IMR-90 (cell line): ENCODE results near the gene PMEPA1. TPM values are rescaled to one million over a fixed set of nuclear protein-coding genes. Genes with fewer than 3 reads are reported as not detected.

Source experiments
- ATAC-seq: fragments of 200-7000 bp; cut with Tn5 transposase; 2 replicates; pipeline ENCODE4 v1.9.1; 2020; ENCODE audit warnings: low read depth, mild to moderate bottlenecking, moderate library complexity
- BruUV-seq: library from RNA; stranded (reverse); fragments of 400-500 nt; replicated peaks from 2 replicates; lab custom pipeline; 2021; lab: Mats Ljungman, UMichigan
- CTCF ChIA-PET: fragments of 300-600 bp; formaldehyde crosslinking; extraction: SDS; loops from one replicate; lab custom pipeline; 2021; ENCODE audit warnings: antibody characterized with exemption; lab: Yijun Ruan, JAX
- POLR2A ChIA-PET: fragments of 300-600 bp; sonication (Branson Sonifier 250); formaldehyde crosslinking; loops from one replicate; lab custom pipeline; 2022; ENCODE audit warnings: antibody characterized with exemption; ENCODE audit not compliant: unreplicated experiment; lab: Charles Lee
- DNase-seq: peaks from one replicate; pipeline ENCODE4 v3.0.0; 2013
- H2AFZ ChIP-seq: replicated peaks from 2 replicates; pipeline ENCODE3; 2013; ENCODE audit warnings: low read length, mild to moderate bottlenecking; ENCODE audit not compliant: poor library complexity
- H2AK5ac ChIP-seq: 2 replicates; pipeline ENCODE4 v1.6.1; 2013; ENCODE audit warnings: low read depth, low read length, inconsistent platforms
- H2AK9ac ChIP-seq: replicated peaks from 2 replicates; pipeline ENCODE3; 2013; ENCODE audit warnings: mild to moderate bottlenecking, low read depth, low read length, moderate library complexity; ENCODE audit not compliant: poor library complexity
- H2BK120ac ChIP-seq: 2 replicates; pipeline ENCODE4 v1.6.1; 2013; ENCODE audit warnings: low read depth, low read length, inconsistent platforms
- H2BK15ac ChIP-seq: 3 replicates; pipeline ENCODE4 v1.6.1; 2013; ENCODE audit warnings: low read depth, low read length, inconsistent platforms
- H2BK20ac ChIP-seq: 2 replicates; pipeline ENCODE4 v1.6.1; 2013; ENCODE audit warnings: low read depth, mild to moderate bottlenecking, inconsistent platforms, low read length, moderate library complexity
- H2BK5ac ChIP-seq: 2 replicates; pipeline ENCODE4 v1.6.1; 2013; ENCODE audit warnings: mild to moderate bottlenecking, low read depth, low read length, inconsistent platforms; ENCODE audit not compliant: poor library complexity, severe bottlenecking
- H3K14ac ChIP-seq: replicated peaks from 2 replicates; pipeline ENCODE4 v1.6.1; 2013; ENCODE audit warnings: low read depth, low read length, inconsistent platforms
- H3K18ac ChIP-seq: 2 replicates; pipeline ENCODE4 v1.6.1; 2013; ENCODE audit warnings: low read depth, low read length, control low read depth
- H3K23ac ChIP-seq: 2 replicates; pipeline ENCODE4 v1.6.1; 2013; ENCODE audit warnings: low read depth, low read length, inconsistent platforms
- H3K27ac ChIP-seq: 2 replicates; pipeline ENCODE4 v1.5.1; 2013; ENCODE audit warnings: mild to moderate bottlenecking, control low read depth, low read length; ENCODE audit not compliant: insufficient read depth
- H3K27me3 ChIP-seq: 2 replicates; pipeline ENCODE4 v1.6.1; 2013; ENCODE audit warnings: low read length; ENCODE audit not compliant: control insufficient read depth, insufficient read depth
- H3K36me3 ChIP-seq: 2 replicates; pipeline ENCODE4 v1.6.1; 2013; ENCODE audit warnings: low read length, mixed read lengths; ENCODE audit not compliant: control insufficient read depth, insufficient read depth
- H3K4ac ChIP-seq: 2 replicates; pipeline ENCODE4 v1.6.1; 2013; ENCODE audit warnings: low read depth, low read length, inconsistent platforms
- H3K4me1 ChIP-seq: 2 replicates; pipeline ENCODE4 v1.6.1; 2013; ENCODE audit warnings: low read length, mixed read lengths; ENCODE audit not compliant: control insufficient read depth, insufficient read depth
- H3K4me2 ChIP-seq: 2 replicates; pipeline ENCODE4 v1.6.1; 2013; ENCODE audit warnings: low read depth, mild to moderate bottlenecking, control low read depth, low read length, moderate library complexity
- H3K4me3 ChIP-seq: 2 replicates; pipeline ENCODE4 v1.5.1; 2013; ENCODE audit warnings: low read depth, mild to moderate bottlenecking, control low read depth, low read length, moderate library complexity; ENCODE audit not compliant: insufficient read depth
- H3K56ac ChIP-seq: 2 replicates; pipeline ENCODE4 v1.6.1; 2013; ENCODE audit warnings: low read length, inconsistent platforms; ENCODE audit not compliant: insufficient read depth; ENCODE audit errors: extremely low read depth
- H3K79me1 ChIP-seq, 2 experiments: 2 replicates each; pipeline ENCODE4 v1.6.1; 2013; ENCODE audit warnings: low read length in 2 of 2, inconsistent platforms in 1 of 2, low read depth in 1 of 2
- H3K9ac ChIP-seq: 2 replicates; pipeline ENCODE4 v1.6.1; 2013; ENCODE audit warnings: low read depth, low read length, control low read depth
- H3K9me1 ChIP-seq: 2 replicates; pipeline ENCODE4 v1.6.1; 2013; ENCODE audit warnings: low read length, inconsistent platforms; ENCODE audit not compliant: insufficient read depth
- H3K9me3 ChIP-seq: 2 replicates; pipeline ENCODE4 v1.6.1; 2013; ENCODE audit warnings: low read length; ENCODE audit not compliant: control insufficient read depth, insufficient read depth
- H4K20me1 ChIP-seq: 2 replicates; pipeline ENCODE4 v1.6.1; 2013; ENCODE audit warnings: low read length, inconsistent platforms; ENCODE audit not compliant: insufficient read depth
- H4K5ac ChIP-seq: 2 replicates; pipeline ENCODE4 v1.6.1; 2013; ENCODE audit warnings: mild to moderate bottlenecking, low read depth, low read length, control low read depth
- H4K8ac ChIP-seq, 2 experiments: 2 replicates each; pipeline ENCODE4 v1.6.1; 2013; ENCODE audit warnings: low read depth in 2 of 2, low read length in 2 of 2, control low read depth in 1 of 2, inconsistent platforms in 1 of 2
- H4K91ac ChIP-seq: 2 replicates; pipeline ENCODE4 v1.6.1; 2013; ENCODE audit warnings: low read depth, low read length, inconsistent platforms; ENCODE audit not compliant: insufficient read depth
- BHLHE40 ChIP-seq: fragments of 150-350 bp; IDR thresholded peaks from 2 replicates; pipeline ENCODE4 v1.6.1; 2016; ENCODE audit warnings: mild to moderate bottlenecking, low read depth, low read length
- CEBPB ChIP-seq: IDR thresholded peaks from 2 replicates; pipeline ENCODE4 v1.6.1; 2012; ENCODE audit warnings: low read depth, low read length, improper control_type of control experiment
- CHD1 ChIP-seq: IDR thresholded peaks from 2 replicates; pipeline ENCODE4 v1.6.1; 2012; ENCODE audit warnings: low read depth, low read length, improper control_type of control experiment
- CTCF ChIP-seq: conservative IDR thresholded peaks from 2 replicates; pipeline ENCODE4 v1.5.1; 2012; ENCODE audit warnings: mild to moderate bottlenecking, low read depth, low read length, improper control_type of control experiment
- ELK1 ChIP-seq: fragments of 150-350 bp; IDR thresholded peaks from 2 replicates; pipeline ENCODE4 v1.6.1; 2016; ENCODE audit warnings: low read depth, mild to moderate bottlenecking, low read length, moderate library complexity, borderline replicate concordance
- MAFK ChIP-seq: IDR thresholded peaks from 2 replicates; pipeline ENCODE4 v1.6.1; 2012; ENCODE audit warnings: low read depth, low read length, improper control_type of control experiment
- MXI1 ChIP-seq: IDR thresholded peaks from 2 replicates; pipeline ENCODE4 v1.6.1; 2012; ENCODE audit warnings: low read depth, mild to moderate bottlenecking, low read length, moderate library complexity, borderline replicate concordance
- NFE2L2 ChIP-seq: fragments of 150-350 bp; IDR thresholded peaks from 2 replicates; pipeline ENCODE4 v1.6.1; 2016; ENCODE audit warnings: low read depth, mild to moderate bottlenecking, low read length
- POLR2A ChIP-seq: IDR thresholded peaks from 2 replicates; pipeline ENCODE4 v1.6.1; 2012; ENCODE audit warnings: mild to moderate bottlenecking, low read depth, low read length
- RAD21 ChIP-seq: IDR thresholded peaks from 2 replicates; pipeline ENCODE4 v1.6.1; 2012; ENCODE audit warnings: low read length, improper control_type of control experiment
- USF2 ChIP-seq: fragments of 150-350 bp; IDR thresholded peaks from 2 replicates; pipeline ENCODE4 v1.6.1; 2017; ENCODE audit warnings: mild to moderate bottlenecking, antibody characterized with exemption, low read length, low read depth
- WGBS, 2 experiments: methylation state at CpG; one replicate each; pipeline versions ENCODE4 v1.1.5 to v1.1.7; 2013; ENCODE audit warnings: missing lambda C conversion rate in 2 of 2; ENCODE audit not compliant: insufficient read length in 1 of 2; ENCODE audit errors: extremely low coverage in 2 of 2; 5-methylcytosine and 5-hydroxymethylcytosine counted together
- dilution Hi-C: fragments of 300-500 bp; cut with HindIII; formaldehyde crosslinking; loops from one replicate; pipeline ENCODE4 v1.14.3; 2018; ENCODE audit warnings: low sequenced_read_pairs; ENCODE audit not compliant: unreplicated experiment
- in situ Hi-C: fragments of 300-500 bp; cut with MboI; formaldehyde crosslinking; loops from 3 replicates; pipeline ENCODE4 v1.14.3; 2019; ENCODE audit warnings: low sequenced_read_pairs, inconsistent platforms, mixed read lengths
- intact Hi-C: fragments of 100-400 bp; cut with micrococcal nuclease; formaldehyde crosslinking; loops from 2 replicates; pipeline ENCODE4 v1.10.0; 2022
- polyA plus RNA-seq, 3 experiments: library from polyadenylated mRNA; depleted of rRNA; stranded (reverse); fragments of >200 nt; gene quantifications; 2 replicates each; pipeline ENCODE4 v1.2.3, GENCODE V29; 2012; ENCODE audit warnings: low replicate concordance in 1 of 3
- total RNA-seq: library from RNA; depleted of rRNA; stranded (reverse); fragments of >200 nt; gene quantifications from 2 replicates; pipeline ENCODE4 v1.2.3, GENCODE V29; 2012

Gene PMEPA1
- total and polyA plus RNA-seq, 2 of the 4 experiments (the other 2 are of a cell fraction) = 2.0 to 6.9 TPM

DNA sequence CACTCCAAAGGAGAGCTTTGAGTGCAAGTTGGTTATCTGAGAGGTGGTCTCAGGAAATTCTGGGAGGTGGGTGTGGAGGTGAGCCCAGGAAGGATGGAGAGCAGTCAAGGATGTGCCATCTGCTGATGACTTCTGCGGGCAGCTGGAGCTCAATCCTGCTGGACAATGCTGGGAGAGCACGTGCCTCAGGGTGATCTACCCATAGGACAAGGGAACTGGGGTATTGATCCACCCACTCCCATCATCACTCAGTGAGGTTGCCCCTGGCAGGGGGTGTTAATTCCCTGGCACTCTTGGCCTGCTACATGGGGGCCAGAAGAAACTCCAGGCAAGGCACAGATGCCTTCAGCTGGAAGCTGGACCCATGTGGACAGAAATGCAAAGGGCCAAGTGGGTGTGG, 82.5 kb downstream of the PMEPA1 start:
- Histone ChIP-seq H3K79me1 (no peaks in the 10 kb centered on the region), H4K20me1 (no peaks in the 10 kb centered on the region), H4K8ac (no peak overlapping the region), H3K36me3 (no peaks in the 10 kb centered on the region), H3K14ac (no peak overlapping the region), H3K4ac (no peak overlapping the region), H4K91ac (no peak overlapping the region), H2BK120ac (no peak overlapping the region), H3K4me1 (peaks cover 4% of the 10 kb centered on the region; the same call in 1 of the 2 replicates), H3K9ac (no peak overlapping the region), H2BK5ac (no peak overlapping the region), H2BK15ac (no peak overlapping the region), H3K18ac (no peak overlapping the region), H3K4me2 (no peak overlapping the region), H3K9me1 (no peaks in the 10 kb centered on the region), H3K56ac (no peak overlapping the region), H2BK20ac (no peak overlapping the region), H3K9me3 (peaks cover 3% of the 10 kb centered on the region; the same call in 1 of the 2 replicates), H2AFZ (no peak overlapping the region), H3K27ac (no peak overlapping the region), H3K4me3 (no peak overlapping the region), H3K27me3 (peaks cover 3% of the 10 kb centered on the region), H3K23ac (no peak overlapping the region), H4K5ac (no peak overlapping the region), H2AK9ac (no peak overlapping the region), H2AK5ac (peak overlapping the region; percentile 21; the same call in 1 of the 2 replicates)
- in situ Hi-C loops = no loop called here
- no peak for ATAC-seq
- DNase-seq = no peak
- dilution Hi-C loops = no loop called here
- intact Hi-C loops = no loop called here
- BruUV-seq = no TSS peak
- ChIA-PET CTCF (no interaction called here), POLR2A (no interaction called here)
- WGBS, 2 experiments = no CpG with 5 or more reads among the region's 2 CpGs
- no peak for TF ChIP-seq NFE2L2
- TF ChIP-seq MXI1 = no peak
- TF ChIP-seq CHD1 = no peak
- TF ChIP-seq MAFK = no peak
- no peak for TF ChIP-seq CTCF
- no peak for TF ChIP-seq CEBPB
- no peak for TF ChIP-seq BHLHE40
- no peak for TF ChIP-seq POLR2A
- TF ChIP-seq ELK1 = no peak
- no peak for TF ChIP-seq USF2
- TF ChIP-seq RAD21 = no peak
